ENCODE data around the gene ADAMTS4. TPM values are rescaled to one million over a fixed set of nuclear protein-coding genes. Genes with fewer than 3 reads are reported as not detected.

The ADAMTS4 gene
- total RNA-seq, 1 experiment from 2014 or later, result 7.0 TPM

- Histone ChIP-seq H3K4ac (ENCODE audit: low read depth, low read length) (no peak overlapping the region), H3K9me3 (ENCODE audit: control insufficient read depth, low read depth, low read length) (no peaks in the 10 kb centered on the region), H2AK5ac (ENCODE audit: insufficient read length, low read length) (no peak overlapping the region), H3K27me3 (ENCODE audit: insufficient read depth, low read length) (no peaks in the 10 kb centered on the region), H3K27ac (ENCODE audit: insufficient read length, low read depth, low read length) (no peak overlapping the region), H3K56ac (ENCODE audit: insufficient read length, low read depth, low read length) (no peak overlapping the region), H4K91ac (ENCODE audit: insufficient read length, low read depth, low read length) (no peak overlapping the region), H3K23ac (ENCODE audit: insufficient read length, low read depth, low read length) (no peak overlapping the region), H3K79me2 (ENCODE audit: insufficient read depth, low read length) (no peaks in the 10 kb centered on the region), H3K18ac (ENCODE audit: insufficient read length, low read depth, low read length) (no peak overlapping the region), H2AFZ (ENCODE audit: low read length) (no peak overlapping the region), H2BK5ac (ENCODE audit: insufficient read length, low read length) (no peak overlapping the region), H3K79me1 (ENCODE audit: insufficient read depth, low read depth, low read length, poor library complexity, severe bottlenecking) (no peaks in the 10 kb centered on the region), H3K9ac (ENCODE audit: extremely low read depth, insufficient read length, low read length) (no peak overlapping the region), H3K23me2 (ENCODE audit: insufficient read length, low read depth, low read length, poor library complexity, severe bottlenecking) (no peaks in the 10 kb centered on the region), H2BK15ac (ENCODE audit: low read depth, low read length) (no peak overlapping the region), H4K20me1 (ENCODE audit: control insufficient read depth, insufficient read depth, insufficient read length) (no peaks in the 10 kb centered on the region), H2BK120ac (ENCODE audit: low read depth, low read length, poor library complexity, severe bottlenecking) (no peak overlapping the region), H3K4me2 (ENCODE audit: insufficient read depth, insufficient read length, low read length) (no peak overlapping the region), H2BK12ac (ENCODE audit: insufficient read length, low read depth, low read length) (no peak overlapping the region), H3T11ph (ENCODE audit: low read length) (no peak overlapping the region), H3K4me1 (ENCODE audit: insufficient read depth, low read length) (peaks cover 2% of the 10 kb centered on the region; the same call in 1 of the 2 replicates), H4K5ac (ENCODE audit: insufficient read length, low read depth, low read length) (no peak overlapping the region), H4K8ac (replicated peaks; ENCODE audit: insufficient read length, low read depth, low read length) (no peak overlapping the region), H3K14ac (ENCODE audit: insufficient read depth, low read length) (no peak overlapping the region), H2BK20ac (ENCODE audit: low read depth, low read length, poor library complexity, severe bottlenecking) (no peak overlapping the region)
- Mint-ChIP-seq H3K36me3 (ENCODE audit: insufficient read depth in 1 of 3, low read depth in 3 of 3) (peaks cover 35 to 80% (median 76%) of the 10 kb centered on the region in 3 experiments), H3K9me3 (no peaks in the 10 kb centered on the region), H3K27me3 (ENCODE audit: low read depth) (no peaks in the 10 kb centered on the region), H3K4me3 (no peak overlapping the region), H3K4me1 (peaks cover 4 to 12% of the 10 kb centered on the region in 2 experiments), H3K27ac (peak overlapping the region; percentile 32 to 87 (median 46); a peak in 5 of 7 replicates)
- no CpG with 5 or more reads among the region's 11 CpGs for WGBS (ENCODE audit: extremely low coverage, insufficient read length, low lambda C conversion rate)
- DNase-seq, result peak; percentile 91
- TF ChIP-seq CTCF (conservative IDR thresholded peaks at IDR 0.05), result peak; percentile 94
Measured at GRCh38 chr1:161209790-161210409, 11.0 kb upstream of the ADAMTS4 start.
